BE2C (cell line): ENCODE data around the gene PPP1R9A.

Experiments used
- DNase-seq: peaks from one replicate; pipeline ENCODE4 v3.0.0-alpha.2; 2020
- H3K27me3 ChIP-seq: fragments of 250-450 bp; sonication (Bioruptor Pico); 2 replicates; pipeline ENCODE4 v1.5.1; 2020; ENCODE audit warnings: mild to moderate bottlenecking
- H3K36me3 ChIP-seq: fragments of 250-450 bp; sonication (Bioruptor Pico); 2 replicates; pipeline ENCODE4 v1.5.1; 2020; ENCODE audit warnings: mild to moderate bottlenecking
- H3K4me1 ChIP-seq: fragments of 250-450 bp; sonication (Bioruptor Pico); 2 replicates; pipeline ENCODE4 v1.5.1; 2020
- H3K4me3 ChIP-seq: 2 replicates; pipeline ENCODE4 v1.5.1; 2011; ENCODE audit warnings: low read depth, low read length
- H3K9me3 ChIP-seq: fragments of 250-450 bp; sonication (Bioruptor Pico); 2 replicates; pipeline ENCODE4 v1.5.1; 2020
- TF ChIP-seq, protein P1 (sequence below): IDR thresholded peaks from 2 replicates; pipeline ENCODE4 v1.5.1; 2012; ENCODE audit warnings: mild to moderate bottlenecking, low read depth, low read length

The PPP1R9A gene

DNA sequence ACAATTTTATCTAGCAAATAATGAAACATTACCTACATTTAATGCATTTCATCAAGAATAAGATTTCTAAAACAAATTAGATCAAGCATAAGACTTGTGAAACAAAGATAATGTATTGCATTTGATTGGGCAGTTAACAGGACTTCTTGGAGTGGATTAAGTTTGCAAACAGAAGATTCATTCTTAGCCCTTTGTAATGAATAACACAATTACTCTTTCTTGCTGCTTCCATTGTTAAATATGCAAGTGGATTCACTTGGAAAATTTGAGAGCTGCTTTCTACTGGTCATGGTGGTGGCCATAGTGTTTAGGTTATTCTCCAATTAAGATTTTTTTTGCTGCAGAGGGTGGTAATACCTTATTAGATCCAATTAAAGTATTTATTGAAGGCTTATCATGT is 6.0 kb downstream of the PPP1R9A start:
- Histone ChIP-seq H3K36me3 (no peaks in the 10 kb centered on the region), H3K9me3 (no peaks in the 10 kb centered on the region), H3K4me1 (no peaks in the 10 kb centered on the region), H3K27me3 (peaks cover 22% of the 10 kb centered on the region), H3K4me3 (no peak overlapping the region)
- TF ChIP-seq, protein P1, sequence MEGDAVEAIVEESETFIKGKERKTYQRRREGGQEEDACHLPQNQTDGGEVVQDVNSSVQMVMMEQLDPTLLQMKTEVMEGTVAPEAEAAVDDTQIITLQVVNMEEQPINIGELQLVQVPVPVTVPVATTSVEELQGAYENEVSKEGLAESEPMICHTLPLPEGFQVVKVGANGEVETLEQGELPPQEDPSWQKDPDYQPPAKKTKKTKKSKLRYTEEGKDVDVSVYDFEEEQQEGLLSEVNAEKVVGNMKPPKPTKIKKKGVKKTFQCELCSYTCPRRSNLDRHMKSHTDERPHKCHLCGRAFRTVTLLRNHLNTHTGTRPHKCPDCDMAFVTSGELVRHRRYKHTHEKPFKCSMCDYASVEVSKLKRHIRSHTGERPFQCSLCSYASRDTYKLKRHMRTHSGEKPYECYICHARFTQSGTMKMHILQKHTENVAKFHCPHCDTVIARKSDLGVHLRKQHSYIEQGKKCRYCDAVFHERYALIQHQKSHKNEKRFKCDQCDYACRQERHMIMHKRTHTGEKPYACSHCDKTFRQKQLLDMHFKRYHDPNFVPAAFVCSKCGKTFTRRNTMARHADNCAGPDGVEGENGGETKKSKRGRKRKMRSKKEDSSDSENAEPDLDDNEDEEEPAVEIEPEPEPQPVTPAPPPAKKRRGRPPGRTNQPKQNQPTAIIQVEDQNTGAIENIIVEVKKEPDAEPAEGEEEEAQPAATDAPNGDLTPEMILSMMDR = no peak
- DNase-seq = no peak

DNA sequence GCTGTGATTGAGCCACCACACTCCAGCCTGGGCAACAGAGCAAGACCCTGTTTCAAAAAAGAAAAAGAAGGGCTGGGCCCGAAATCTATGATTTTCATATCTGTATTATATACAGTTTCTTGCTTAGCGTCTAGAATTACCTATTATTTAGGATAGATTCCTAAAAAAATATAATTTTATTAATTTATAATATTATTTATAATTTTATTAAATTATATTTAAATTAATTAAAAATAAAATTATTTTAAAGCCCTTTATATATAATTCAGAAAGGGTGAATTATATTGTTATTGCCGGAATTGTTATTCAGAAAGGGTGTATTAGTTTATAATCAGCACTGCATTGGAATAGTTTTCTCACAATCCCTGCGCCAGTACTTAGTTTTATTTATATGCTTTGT is 14.5 kb downstream of the PPP1R9A start:
- TF ChIP-seq, protein P1 = no peak
- DNase-seq = no peak
- H3K36me3 ChIP-seq = no peaks in the 10 kb centered on the region
- no peak overlapping the region for H3K4me3 ChIP-seq
- H3K27me3 ChIP-seq = no peaks in the 10 kb centered on the region
- H3K9me3 ChIP-seq = no peaks in the 10 kb centered on the region
- H3K4me1 ChIP-seq = no peaks in the 10 kb centered on the region

DNA sequence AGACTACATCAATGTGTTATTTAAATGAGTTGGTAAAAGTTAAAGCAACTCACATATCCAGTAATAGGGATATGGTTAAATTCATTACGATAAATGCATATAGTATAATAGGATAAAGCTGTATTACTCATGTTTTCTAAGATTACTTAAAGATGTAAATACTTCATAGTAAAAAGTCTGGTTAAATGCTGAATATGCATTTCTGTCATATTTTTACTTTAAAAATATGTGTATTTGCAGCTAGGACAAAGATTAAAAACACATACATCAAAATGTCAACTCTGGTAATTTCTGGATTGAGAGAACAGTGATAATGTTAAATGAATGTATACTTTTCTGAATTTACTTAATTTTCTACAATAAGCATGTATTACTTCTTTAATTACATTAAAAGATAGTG is 15.1 kb downstream of the PPP1R9A start:
- Histone ChIP-seq H3K36me3 (no peaks in the 10 kb centered on the region), H3K27me3 (no peaks in the 10 kb centered on the region), H3K4me1 (no peaks in the 10 kb centered on the region), H3K9me3 (no peaks in the 10 kb centered on the region), H3K4me3 (no peak overlapping the region)
- no peak for DNase-seq
- TF ChIP-seq, protein P1 = no peak

DNA sequence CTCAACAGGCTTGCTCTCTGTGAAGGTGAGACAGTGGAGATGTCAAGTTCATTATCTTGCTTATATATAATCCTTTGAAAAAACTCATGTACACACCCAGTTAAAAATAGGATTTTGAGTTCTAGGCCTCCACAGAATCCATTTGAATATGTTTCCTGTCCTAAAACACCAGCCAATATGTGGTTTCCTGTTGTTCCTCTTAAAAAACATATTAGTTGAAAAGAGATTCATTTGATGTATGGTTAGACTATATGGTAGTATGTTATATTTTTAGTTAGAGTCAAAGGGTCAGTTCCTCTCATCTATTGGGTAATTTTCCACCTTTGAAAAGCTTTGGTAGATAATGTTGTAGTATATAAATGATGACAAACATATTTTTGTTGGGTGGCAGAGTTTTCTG is 16.0 kb downstream of the PPP1R9A start:
- DNase-seq = no peak
- H3K36me3 ChIP-seq = no peaks in the 10 kb centered on the region
- no peaks in the 10 kb centered on the region for H3K27me3 ChIP-seq
- no peaks in the 10 kb centered on the region for H3K9me3 ChIP-seq
- no peaks in the 10 kb centered on the region for H3K4me1 ChIP-seq
- no peak overlapping the region for H3K4me3 ChIP-seq
- TF ChIP-seq, protein P1 = no peak

DNA sequence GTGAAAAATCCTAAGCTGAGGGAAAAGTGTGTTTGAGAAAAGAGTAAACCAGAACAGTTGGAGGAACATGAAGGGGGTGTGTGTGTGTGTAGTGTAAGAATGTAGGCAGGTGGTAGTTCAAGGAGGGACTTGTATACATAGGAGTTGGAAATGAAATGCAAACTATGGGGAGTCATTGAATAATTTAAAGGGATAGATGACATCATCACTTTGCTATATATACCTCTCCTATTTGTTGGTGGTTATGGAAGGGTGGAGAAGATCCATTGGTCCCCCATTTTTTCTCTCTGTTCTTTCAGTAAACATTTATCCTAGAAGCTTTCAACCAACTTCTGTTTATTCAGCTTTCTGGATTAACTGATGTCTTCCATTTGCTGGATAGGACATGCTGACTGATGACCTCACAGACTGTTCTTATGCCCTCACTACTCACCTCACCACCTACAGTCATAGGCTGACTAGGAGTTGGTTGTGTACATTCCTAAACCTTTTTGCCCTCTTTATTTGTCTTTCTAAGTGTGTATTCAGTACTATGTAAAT is 20.8 kb downstream of the PPP1R9A start:
- no peaks in the 10 kb centered on the region for H3K27me3 ChIP-seq
- H3K36me3 ChIP-seq = no peaks in the 10 kb centered on the region
- no peak for DNase-seq
- no peaks in the 10 kb centered on the region for H3K9me3 ChIP-seq
- TF ChIP-seq, protein P1 = no peak
- no peaks in the 10 kb centered on the region for H3K4me1 ChIP-seq
- H3K4me3 ChIP-seq = no peak overlapping the region

DNA sequence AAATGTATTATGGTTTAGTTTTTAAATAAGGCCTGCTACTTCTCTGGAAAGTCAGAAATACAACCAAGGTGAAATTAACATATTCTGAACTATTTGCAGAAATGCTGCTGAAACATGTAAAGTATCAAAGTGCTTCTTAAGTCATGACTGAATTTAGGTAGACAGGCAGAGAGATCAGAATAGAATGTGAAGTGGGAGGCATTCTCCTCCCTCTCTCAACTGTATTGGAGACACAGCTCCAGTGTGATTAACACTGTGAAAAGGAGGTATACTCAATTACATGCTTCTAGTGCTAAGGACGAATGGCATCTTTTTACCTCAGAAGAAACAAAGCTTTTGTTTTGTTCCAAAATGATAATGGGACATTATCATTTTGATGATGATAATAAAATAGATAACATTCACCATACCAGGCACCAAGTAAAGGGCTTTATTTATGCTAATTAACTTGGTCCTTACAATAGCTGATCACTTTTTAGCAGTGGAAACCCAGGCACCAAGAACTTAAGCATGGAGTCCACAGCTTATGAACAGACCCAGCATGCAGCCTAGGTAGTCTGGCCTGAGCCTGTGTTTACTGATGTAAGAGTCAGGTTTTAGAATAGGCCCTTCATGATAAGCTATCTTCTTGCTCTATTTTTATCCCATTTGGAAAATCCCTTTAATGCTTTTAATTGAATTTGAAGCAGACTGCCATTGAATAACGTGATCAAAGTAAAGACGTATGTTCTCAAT is 26.0 kb downstream of the PPP1R9A start:
- no peaks in the 10 kb centered on the region for H3K9me3 ChIP-seq
- no peaks in the 10 kb centered on the region for H3K4me1 ChIP-seq
- no peak overlapping the region for H3K4me3 ChIP-seq
- no peak for DNase-seq
- TF ChIP-seq, protein P1 = no peak
- no peaks in the 10 kb centered on the region for H3K36me3 ChIP-seq
- no peaks in the 10 kb centered on the region for H3K27me3 ChIP-seq
